ENCODE measurements around the gene DPPA4.

GRCh38 chr3:109346770-109347295 is 9.5 kb upstream of the DPPA4 start:
- TF ChIP-seq CTCF (IDR thresholded peaks at IDR 0.05) = no peak
- no peak for TF ChIP-seq POLR2A (IDR thresholded peaks at IDR 0.05)

Data from esophagus squamous epithelium (tissue), 4 donors.